CD4-positive, alpha-beta T cell treated with Interferon alpha-2 for 1 hour (primary cell): ENCODE results near the gene C16orf90.
"Not testable (repeated sequence)": the region's sequence is repeated elsewhere in the genome, so short reads cannot be mapped to it uniquely, and the experiment has no call there.

Source experiments
- DNase-seq, 2 donors: peaks; one replicate each; pipeline ENCODE4 v3.0.0-alpha.2; 2020 to 2022

The C16orf90 gene

DNA sequence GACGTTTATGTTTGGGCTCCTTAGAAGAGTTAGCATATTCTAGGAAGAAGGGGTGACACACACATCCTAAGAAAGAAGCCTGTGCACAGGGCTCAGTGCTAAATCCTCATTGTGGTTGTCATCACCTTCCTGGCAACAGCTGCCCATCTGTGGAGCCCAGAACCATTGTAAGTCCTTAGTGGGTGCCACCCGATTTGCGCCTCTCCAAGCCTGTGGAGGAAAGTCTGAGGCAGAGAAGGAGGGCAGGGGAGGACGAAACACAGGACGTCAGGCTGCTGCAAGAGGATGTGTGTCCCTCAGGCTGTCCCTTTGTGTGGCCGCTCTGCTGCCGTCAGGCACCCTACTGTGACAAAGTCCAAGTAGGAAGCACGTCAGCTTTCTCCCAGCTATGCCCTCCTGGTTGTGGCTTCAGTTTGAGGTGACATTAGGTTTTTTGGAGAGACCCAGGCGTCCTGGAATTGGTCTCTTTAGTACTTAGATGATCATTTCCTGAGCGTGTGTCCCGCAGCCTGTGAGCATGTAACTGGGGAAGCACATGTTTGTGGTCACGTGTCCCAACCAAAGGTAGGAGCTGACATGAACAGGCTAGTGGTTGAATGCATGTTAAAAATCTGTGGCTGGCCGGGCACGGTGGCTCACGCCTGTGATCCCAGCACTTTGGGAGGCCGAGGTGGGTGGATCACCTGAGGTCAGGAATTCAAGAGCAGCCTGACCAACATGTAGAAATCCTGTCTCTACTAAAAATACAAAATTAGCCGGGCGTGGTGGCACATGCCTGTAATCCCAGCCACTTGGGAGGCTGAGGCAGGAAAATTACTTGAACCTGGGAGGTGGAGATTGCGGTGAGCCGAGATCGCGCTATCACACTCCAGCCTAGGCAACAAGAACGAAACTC is 16.2 kb upstream of the C16orf90 start:
- DNase-seq, result no peak

DNA sequence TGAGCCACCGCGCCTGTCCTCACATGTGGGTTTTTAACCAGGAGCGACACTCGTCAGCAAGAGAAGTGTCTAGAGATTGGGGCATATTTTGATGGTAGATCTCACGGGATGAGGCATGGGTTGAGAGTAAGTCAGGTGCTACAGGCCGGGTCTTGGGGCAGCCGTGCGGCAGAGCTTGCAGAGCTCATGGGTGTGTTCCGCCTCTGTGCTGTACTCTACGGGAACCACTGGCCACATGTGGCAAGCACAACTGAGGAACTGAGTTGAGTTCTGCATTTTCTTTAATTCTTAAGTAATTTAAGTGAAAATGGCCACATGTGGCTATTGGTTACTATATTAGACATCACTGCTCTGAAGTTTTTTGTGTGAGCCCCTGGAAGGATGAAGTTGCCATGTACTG is 15.1 kb upstream of the C16orf90 start:
- no peak for DNase-seq

DNA sequence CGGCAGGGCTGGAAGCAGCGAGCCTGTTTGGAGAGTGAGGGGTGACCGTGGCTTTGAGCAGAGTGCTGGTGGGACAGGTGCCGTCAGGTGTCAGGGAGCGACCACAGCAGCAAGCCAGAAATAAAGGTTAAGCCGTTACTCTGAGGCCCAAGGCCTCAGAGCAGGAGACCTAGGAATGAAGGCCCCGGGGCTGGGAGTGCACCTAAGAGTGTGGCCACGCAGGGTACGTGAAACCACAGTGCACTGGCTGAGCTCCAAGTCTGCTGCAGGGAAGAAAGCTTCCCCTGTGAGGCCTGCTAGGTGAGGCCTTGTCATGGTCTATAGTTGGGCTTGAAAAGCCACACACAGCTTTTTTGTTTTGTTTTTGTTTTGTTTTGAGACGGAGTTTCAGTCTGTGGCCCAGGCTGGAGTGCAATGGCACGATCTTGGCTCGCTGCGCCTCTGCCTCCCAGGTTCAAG is 14.2 kb upstream of the C16orf90 start:
- DNase-seq, result peak; percentile 61 to 82

DNA sequence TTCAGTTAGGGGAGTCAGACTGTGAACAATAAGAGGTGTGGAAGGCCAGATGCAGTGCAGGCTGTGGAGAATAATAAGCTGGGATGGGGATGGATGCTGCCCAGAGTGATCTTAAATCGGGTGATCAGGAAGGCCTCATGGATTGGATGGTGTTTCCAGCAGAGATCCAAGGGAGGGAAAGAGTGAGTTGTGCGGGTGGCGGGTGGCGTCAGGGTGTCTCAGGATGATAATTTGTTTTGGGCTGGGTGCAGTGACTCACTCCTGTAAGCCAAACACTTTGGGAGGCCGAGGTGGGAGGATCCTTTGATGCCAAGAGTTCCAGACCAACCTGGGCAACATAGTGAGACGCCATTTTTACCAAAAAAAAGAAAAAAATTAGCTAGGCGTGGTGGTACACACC is 13.4 kb upstream of the C16orf90 start:
- no peak for DNase-seq

DNA sequence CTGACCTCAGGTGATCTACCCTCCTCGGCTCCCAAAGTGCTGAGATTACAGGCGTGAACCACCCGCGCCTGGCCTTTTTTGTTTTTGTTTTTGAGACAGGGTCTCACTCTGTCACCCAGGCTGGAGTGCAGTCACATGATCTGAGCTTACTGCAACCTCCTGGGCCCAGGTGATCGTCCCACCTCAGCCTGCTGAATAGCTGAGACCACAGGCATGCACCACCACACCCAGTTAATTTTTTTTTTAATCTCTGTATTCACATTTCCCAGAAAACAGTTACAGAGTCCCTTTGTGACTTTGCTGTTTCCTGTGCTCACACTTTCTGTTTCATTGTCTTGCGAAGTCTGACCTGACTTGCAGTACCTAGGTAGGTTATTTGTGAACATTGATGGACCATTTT is 8.2 kb upstream of the C16orf90 start:
- peak; percentile 81 to 87 for DNase-seq

DNA sequence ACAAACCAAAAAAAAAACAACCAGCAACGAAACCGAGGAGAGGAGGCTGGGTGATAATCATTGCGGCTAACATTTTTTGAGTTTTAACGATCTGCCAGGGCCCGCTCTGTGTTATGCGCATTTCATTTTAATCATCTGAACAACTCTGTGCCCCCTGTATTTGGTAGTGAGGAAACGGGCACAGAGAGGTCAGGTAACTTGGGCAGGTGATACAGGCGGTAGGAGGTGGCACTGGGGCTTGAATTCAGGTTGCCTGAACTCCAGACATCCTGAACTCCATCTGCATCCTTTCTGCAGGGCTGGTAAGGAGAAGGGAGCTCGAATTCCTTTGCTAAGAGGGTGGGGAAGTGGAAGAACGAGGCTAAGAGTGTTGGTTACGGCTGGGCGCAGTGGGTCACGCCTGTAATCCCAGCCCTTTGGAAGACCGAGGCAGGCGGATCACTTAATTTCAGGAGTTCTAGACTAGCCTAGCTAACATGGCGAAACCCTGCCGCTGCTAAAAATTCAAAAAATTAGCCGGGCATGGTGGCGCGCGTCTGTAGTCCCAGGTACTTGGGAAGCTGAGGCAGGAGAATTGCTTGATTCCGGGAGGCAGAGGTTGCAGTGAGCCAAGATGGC is 6.6 kb upstream of the C16orf90 start:
- DNase-seq, result no peak

DNA sequence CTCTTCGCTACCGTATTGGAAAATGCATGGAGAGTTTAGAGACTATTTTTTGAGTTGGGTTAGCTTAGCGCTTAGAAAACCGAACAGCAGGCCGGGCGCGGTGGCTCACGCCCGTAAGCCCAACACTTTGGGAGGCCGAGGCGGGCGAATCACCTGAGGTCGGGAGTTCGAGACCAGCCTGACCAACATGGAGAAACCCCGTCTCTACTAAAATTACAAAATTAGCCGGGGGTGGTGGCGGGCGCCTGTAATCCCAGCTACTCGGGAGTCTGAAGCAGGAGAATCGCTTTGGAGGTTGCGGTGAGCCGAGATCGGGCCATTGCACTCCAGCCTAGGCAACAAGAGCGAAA is 6.1 kb upstream of the C16orf90 start:
- DNase-seq, result not testable (repeated sequence)

DNA sequence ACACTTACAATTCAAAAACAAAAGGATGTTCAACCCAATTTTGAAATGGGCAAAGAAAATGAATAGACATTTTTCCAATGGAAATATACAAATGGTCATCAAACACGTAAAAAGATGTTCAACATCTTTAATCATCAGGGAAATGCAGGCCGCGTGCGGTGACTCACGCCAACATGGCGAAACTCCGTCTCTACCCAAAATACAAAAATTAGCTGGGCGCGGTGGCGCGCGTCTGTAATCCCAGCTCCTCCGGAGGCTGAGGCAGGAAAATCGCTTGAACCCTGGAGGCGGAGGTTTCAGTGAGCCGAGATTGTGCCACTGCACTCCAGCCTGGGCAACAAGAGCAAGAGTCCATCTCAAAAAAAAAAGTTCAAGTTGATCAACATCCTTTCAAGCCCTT is 3.7 kb upstream of the C16orf90 start:
- no peak for DNase-seq

DNA sequence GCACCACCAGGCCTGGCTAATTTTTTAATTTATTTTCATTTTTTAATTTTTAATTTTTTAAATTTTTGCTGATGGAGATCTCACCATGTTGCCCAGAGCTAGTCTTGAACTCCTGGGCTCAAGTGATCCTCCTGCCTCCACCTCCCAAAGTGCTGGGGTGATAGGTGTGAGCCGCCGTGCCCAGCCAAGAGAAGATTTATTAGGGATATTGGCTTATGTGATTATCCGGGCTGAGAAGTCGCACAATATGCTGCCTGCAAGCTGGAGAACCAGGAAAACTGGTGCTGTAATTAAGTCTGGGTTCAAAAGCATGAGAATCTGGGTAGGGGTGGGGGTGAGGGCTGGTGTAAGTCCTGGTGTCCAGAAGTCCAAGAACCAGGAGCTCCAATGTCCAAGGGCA is 2.5 kb upstream of the C16orf90 start:
- no peak for DNase-seq

DNA sequence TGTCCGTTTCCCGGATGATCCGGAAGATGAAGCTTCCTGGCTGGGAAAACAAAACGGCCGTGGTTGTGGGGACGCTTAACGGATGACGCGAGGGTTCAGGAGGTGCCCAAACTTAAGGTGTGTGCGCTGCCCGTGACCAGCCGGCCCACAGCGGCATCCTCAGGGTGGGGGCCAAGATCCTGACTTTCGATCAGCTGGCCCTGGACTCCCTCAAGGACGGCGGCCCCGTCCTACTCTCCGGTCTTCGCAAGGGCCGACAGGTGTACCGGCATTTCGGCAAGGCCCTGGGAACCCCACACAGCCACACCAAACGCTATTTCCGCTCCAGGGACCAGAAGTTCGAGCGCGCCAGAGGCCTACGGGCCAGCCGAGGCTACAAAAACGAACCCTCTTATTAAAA is 1.1 kb upstream of the C16orf90 start:
- no peak for DNase-seq

DNA sequence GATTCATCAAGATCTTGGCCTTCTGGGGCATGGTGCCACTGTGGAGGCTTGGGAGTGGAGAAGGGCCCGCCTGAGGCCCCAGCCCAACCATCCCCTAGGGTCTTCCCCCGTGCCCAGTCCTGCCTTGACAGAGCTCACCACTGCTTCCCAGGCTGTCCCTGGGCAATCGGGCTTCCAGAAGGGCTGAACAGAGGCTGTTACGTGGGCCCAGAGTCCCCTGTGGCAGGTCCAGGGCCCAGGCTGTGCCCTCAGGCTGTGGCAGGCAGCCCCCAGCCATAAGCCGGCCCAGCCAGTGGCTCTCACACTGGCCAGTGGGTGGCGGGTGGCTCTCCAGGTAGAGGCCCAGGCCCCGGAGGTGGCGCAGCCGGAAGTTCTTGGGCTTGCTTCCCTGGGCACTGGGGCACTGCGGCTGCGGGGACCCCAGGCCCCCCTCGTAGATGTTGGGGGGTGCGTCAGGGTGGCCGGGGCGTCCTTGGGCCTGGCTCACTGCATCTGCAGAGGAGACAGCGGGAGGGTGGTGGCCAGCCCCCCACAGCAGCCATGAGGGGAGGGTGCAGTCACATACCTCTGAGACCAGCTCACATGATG is 809 bp downstream of the C16orf90 start:
- DNase-seq, result no peak

DNA sequence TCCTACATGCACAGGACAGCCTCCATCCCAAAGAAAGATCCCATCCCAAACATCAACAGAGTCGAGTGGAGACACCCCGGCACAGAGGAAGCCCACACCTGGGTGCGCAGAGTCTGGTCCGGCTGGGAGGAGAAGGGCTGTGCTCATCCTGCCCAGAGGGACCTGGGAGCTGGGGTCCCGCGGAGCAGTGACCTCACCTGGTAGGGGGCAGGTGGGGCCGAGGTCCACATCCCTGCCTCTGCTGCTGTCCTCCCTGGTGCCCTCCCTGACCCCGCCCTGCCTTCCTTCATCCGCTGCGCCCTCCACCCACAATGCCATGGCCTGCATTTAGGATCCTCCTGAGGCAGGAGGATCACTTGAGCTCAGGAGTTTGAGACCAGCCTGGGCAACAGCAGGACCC is 2.9 kb downstream of the C16orf90 start:
- no peak for DNase-seq

DNA sequence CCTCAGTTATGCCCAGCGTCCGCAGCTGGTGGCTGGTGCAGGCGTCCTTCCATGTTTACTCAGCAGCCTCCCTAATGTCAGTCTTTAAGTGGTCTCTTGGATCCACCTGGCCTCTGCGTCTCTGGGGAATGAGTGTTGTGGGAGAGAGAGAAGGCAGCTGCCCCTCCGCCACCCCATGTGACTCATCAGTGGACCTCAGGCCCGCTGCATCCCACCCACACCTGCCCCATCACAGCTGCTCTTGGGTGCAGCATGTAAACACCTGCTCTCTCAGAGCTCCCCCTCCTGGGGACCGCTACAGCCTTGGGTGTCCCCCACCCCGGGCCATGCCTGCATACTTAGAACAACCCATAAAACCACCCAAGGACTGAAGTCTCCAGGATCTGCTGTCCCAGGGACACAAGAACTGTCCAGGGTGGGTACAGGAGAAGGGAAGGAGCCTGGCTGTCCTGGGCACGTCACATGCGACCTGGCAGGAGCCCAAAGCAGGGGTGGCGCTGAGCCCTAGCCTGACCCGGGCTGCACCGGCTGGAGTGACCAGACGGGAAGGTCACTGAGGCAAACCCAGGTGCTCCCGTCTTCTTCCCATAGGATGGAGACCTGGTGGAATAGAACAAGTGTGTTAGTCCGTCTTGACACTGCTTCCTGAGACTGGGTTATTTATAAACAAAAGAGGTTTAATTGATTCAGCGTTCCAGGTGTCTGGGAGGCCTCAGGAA is 4.2 kb downstream of the C16orf90 start:
- DNase-seq, result no peak

DNA sequence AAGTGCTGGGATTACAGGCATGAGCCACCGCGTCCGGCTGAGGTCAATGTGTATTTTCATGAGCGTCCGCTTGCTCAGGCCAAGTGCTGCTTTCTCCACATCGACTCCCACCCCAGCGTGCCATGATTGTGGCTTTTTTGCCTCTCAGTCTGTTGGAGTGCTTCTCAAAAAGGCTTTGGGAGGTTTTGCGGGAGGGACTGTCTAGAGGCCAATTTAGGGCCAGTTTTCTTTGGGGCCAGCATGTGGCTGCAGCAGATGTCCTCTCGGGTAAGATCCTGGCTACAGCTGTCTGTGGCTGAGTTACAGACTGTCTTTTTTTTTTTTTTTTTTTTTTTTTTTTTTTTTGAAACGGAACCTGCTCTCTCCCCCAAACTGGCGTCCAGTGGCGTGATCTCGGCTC is 6.5 kb downstream of the C16orf90 start:
- no peak for DNase-seq

DNA sequence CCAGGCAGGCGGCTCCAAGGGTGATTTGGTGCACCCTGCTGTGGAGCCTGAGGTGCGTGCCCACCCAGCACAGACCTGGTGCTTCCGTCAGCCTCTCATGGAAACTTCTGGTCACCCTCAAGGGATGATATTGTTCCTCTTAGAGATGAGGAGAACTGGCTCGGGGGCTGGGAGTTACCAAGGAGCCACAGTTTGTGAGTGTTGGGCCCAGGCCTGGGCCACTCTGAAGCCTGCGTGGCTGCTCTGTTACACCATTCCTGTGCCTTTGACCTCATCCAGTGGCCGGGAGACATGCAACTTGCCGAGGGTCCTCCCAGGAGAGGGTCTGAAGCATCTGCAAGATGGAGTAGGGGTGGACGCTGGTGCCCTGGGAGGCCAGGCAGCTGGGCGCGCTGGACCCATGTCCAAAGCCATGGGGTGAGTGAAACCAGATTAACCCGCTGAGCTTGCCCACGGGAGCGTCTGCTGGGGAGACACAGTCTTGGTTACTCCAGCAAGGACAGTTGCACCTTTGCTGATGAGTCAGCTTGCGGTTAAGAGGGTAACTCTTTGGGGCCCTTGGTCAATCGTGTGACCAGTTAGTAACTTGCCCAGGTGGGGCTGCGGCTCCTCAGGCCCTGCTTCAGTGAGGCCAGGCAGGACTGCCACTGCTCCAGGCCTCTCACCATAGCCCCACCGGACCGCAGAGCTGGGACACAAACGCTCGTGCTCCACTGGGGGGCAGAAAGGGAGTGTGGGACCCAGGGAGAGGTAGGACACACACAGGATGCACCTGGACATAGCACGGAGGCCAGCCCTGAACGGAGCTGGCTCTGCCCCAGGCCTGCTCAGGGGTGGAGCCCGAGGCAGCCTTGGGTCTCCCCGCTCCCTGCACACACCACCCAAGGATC is 7.5 kb downstream of the C16orf90 start:
- DNase-seq, result no peak

DNA sequence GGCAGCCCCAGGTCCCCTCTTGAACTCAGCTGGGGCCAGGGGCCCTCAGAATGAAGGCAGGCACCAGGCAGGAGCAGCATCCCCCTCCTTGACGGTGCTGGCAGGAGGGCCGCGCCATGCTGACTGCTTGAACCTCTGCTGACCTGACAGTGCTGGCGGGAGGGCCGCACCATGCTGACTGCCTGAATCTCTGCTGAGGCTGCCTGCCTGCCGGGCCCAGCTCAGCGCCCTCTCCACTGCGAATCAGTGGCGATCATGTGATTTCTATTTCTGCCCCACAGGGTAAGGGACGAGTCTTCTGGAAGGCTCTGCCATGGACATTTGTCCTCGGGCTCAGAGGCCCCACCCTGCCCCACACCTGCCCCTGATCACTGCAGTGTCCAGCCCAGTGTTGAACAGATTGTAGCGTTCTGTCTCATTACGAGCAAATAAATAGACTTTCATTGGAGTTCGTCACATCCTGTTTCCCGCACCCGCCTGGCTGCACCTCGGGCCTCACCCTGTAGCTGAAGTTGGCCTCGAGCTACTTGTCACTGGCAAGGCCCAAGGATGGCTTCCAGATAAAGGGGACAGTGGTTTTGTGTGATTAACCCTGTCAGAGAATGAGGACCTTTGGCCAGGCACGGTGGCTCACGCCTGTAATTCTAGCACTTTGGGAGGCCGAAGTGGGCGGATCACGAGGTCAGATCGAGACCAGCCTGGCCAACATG is 8.6 kb downstream of the C16orf90 start:
- DNase-seq, result no peak

DNA sequence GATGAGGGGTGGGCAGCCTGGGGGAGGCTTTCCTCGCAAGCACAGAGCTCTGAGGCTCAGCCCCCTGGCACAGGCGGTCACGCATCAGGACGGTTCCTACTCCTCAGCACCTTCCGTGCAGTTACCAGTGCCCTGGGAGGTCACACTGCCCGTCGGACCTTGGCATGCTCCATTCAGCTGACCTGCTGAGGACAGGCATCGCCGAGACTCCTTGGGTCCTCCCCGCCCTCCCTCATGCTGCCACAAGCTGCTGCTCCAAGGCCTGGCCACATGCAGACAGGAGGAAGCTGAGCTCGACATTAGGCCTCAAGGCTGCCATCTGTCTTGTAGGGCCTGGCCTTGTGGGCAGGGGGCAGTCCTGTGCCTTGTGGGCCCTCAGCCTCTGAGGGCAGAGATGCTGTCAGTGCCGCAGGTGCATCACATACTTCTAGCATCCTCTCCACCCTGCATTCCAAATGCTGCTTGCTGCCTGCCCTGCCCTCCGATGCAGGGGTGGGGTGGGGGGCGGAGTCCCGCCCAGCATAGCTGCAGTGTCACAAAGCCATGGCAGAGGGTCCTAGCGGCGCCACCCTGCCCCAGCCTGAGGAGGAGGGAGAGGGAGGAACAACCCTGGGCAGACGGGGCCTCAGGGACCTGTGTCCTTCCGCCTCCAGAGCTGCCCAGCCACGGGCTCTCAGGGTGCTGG is 9.3 kb downstream of the C16orf90 start:
- DNase-seq, result no peak

DNA sequence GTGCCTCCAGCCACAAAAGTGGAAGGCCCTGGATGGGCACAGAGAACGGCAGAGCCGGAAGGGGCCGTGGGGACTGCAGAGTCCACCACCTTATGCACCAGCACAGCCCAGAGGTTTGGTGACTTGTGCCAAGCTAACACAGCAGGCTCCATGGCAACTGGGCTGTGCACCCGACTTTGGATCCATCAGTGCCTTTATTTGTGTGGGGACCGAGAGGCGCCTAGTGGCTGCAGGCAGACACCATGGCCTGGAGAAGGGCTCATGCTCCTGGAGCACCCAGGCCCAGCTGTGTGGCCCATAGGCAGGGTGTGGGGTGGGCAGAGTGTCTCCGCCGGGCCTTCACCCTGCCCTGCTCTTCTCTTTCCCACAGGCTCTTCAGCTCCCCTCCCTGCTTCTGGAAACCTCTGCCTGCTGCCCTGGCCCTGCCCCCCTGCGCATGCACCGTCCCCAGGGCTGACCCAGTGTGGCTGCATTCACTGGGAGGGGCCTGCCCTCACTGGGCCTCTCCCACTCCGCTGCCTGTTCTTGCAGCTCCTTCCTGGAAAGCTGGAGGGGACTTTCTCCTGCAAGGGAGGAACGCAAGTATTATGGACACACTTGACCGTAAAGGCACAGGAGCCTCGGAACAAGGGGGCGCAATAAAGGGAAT is 10.1 kb downstream of the C16orf90 start:
- no peak for DNase-seq

DNA sequence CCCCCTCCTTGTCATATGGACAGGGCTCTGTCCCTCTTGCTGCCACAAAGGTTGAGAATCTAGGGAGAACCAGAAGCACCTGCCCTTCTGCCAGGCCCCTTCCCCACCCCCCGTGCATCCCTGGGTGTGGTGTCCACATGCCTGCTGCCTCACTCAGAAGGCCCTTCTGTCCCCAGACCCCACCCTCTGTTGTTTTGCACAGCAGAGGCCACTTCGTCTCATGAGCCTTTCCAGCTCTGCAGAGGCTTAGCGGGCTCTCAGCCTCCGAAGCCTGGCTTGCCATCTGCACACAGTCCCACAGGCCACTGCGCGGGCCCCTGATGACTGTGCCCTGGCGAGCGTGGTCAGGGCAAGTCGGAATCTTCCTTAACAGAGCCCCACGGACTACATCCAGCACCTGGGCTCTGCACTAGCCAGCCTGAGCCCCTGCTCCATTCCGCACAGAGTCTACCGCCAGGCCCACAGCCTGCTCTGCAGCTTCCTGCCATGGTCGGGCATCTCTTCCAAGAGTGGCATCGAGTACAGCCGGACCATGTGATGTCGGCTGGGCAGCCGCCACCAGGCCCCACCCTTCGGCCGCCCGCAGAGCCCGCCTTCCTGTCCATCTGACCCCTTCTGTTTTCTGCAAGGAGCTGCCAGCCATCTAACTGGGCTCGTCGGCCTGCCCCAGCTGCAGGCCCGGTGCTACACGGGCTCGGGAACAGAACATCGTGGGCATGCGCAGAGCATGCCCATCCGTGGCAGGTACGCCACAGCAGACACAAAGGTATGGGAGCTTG is 10.8 kb downstream of the C16orf90 start:
- no peak for DNase-seq
